ENCODE measurements around the gene LRRC74A. TPM values are rescaled to one million over a fixed set of nuclear protein-coding genes. Genes with fewer than 3 reads are reported as not detected.

Gene LRRC74A
- total and polyA plus RNA-seq, 10 of the 15 experiments (the other 5 are each of a cell fraction or from before 2014, with no cell fraction given), result not detected

DNA sequence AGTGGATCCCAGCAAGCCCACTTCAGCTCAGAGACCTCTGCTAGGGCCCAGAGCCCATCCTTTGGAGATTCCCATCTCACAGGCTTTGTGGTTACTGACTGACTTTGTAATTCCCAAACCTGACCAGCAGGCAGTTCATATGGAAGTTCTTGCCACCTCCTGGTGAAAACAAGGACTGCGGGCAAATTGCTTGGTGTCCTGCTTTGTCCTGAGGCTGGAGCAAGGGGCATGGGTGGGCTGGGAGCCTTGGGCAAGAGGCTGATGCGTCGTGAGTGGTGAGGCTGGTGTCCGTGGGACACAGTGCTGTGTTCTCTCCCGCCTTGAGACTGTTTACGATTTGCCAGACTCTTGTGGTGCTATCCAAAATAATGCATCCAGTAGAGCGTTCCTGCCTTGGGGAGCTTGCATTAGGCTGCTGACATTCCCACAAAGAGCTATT lies 91.0 kb downstream of the LRRC74A start:
- Histone ChIP-seq H4K20me1 (ENCODE audit: control insufficient read depth, insufficient read depth) (no peaks in the 10 kb centered on the region), H3K4me2 (ENCODE audit: control insufficient read depth, insufficient read depth) (no peak overlapping the region), H3K79me2 (ENCODE audit: control insufficient read depth, insufficient read depth, low read length) (no peaks in the 10 kb centered on the region), H3K4me3 (no peak overlapping the region), H3K4me1 (ENCODE audit: control insufficient read depth, insufficient read depth, low read length) (peaks cover 11% of the 10 kb centered on the region), H3K9me3 (replicated peaks; ENCODE audit: control insufficient read depth, insufficient read depth, low read length) (no peaks in the 10 kb centered on the region), H3K9ac (ENCODE audit: control insufficient read depth, insufficient read depth, low read length) (no peak overlapping the region), H3K27me3 (replicated peaks in 1 of 2; ENCODE audit: control insufficient read depth in 2 of 2, insufficient read depth in 2 of 2, low read length in 1 of 2) (no peaks in the 10 kb centered on the region), H3K27ac (ENCODE audit: control insufficient read depth, insufficient read depth) (no peak overlapping the region), H2AFZ (ENCODE audit: control insufficient read depth, low read depth, low read length) (no peak overlapping the region), H3K36me3 (ENCODE audit: control insufficient read depth in 2 of 2, insufficient read depth in 2 of 2, low read length in 1 of 2) (no peaks in the 10 kb centered on the region)
- no peak for ATAC-seq
- SMC1A ChIA-PET (ENCODE audit: uncharacterized antibody, unreplicated experiment), result interaction anchor here (0.7 to 12.6 kb wide), 26 partner anchors 11 to 164 kb away, joined by 3 to 233 read pairs (median 6); no protein-coding TSS in a partner anchor
- CTCF ChIA-PET, result interaction anchor here (0.7 to 11.3 kb wide), 19 partner anchors 12 to 165 kb away, joined by 3 to 189 read pairs (median 7); partner anchors contain the start of gene IRF2BPL
- RAD21 ChIA-PET (ENCODE audit: unreplicated experiment), result interaction anchor here (0.8 to 12.8 kb wide), 14 partner anchors 14 to 148 kb away, joined by 3 to 233 read pairs (median 6); partner anchors contain the start of gene IRF2BPL
- DNase-seq (ENCODE audit: low read depth, low spot score), result no peak
- no peak for FAIRE-seq
- intact Hi-C loops (cut with micrococcal nuclease; ENCODE audit: unreplicated experiment), result no loop called here
- POLR2A ChIA-PET, result interaction anchor here (0.5 to 9.2 kb wide), 8 partner anchors 26 to 136 kb away, joined by 3 to 53 read pairs (median 5); no protein-coding TSS in a partner anchor
- no TSS peak for BruUV-seq (replicated peaks)
- 64% methylated on average over 7 of the region's 7 CpGs for WGBS (ENCODE audit: insufficient coverage, insufficient replicate concordance, low lambda C conversion rate, missing lambda C conversion rate)
- in situ Hi-C loops (cut with MboI), result loop anchor here (10.0 kb wide), 1 partner anchor 148 kb away; no protein-coding TSS in a partner anchor
- TF ChIP-seq MTA2 (IDR thresholded peaks at IDR 0.05; ENCODE audit: low read depth) (no peak), NR2C2 (IDR thresholded peaks at IDR 0.05; ENCODE audit: borderline replicate concordance, control insufficient read depth, insufficient read length, low read depth) (no peak), RAD21 (IDR thresholded peaks at IDR 0.05; ENCODE audit: insufficient read depth, low read depth, low read length) (peak; percentile 30; the same call in 1 of the 2 replicates), RAD51 (IDR thresholded peaks at IDR 0.05) (no peak), IKZF2 (IDR thresholded peaks at IDR 0.05) (peak in 1 of 2 experiments; percentile 41; a peak in 1 of 4 replicates), KAT2A (conservative IDR thresholded peaks at IDR 0.05; ENCODE audit: control insufficient read depth, low read depth, low read length) (no peak), ESRRA (IDR thresholded peaks at IDR 0.05; ENCODE audit: low read length) (no peak), YBX1 (IDR thresholded peaks at IDR 0.05) (no peak), ZNF384 (IDR thresholded peaks at IDR 0.05; ENCODE audit: borderline replicate concordance, low read depth, low read length) (no peak), SREBF1 (IDR thresholded peaks at IDR 0.05; ENCODE audit: low read length) (no peak), TCF7 (IDR thresholded peaks at IDR 0.05; ENCODE audit: borderline replicate concordance) (no peak)
- TF ChIP-seq, protein P1, sequence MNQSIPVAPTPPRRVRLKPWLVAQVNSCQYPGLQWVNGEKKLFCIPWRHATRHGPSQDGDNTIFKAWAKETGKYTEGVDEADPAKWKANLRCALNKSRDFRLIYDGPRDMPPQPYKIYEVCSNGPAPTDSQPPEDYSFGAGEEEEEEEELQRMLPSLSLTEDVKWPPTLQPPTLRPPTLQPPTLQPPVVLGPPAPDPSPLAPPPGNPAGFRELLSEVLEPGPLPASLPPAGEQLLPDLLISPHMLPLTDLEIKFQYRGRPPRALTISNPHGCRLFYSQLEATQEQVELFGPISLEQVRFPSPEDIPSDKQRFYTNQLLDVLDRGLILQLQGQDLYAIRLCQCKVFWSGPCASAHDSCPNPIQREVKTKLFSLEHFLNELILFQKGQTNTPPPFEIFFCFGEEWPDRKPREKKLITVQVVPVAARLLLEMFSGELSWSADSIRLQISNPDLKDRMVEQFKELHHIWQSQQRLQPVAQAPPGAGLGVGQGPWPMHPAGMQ (IDR thresholded peaks at IDR 0.05; ENCODE audit: borderline replicate concordance), result no peak
- TF ChIP-seq, protein P2, sequence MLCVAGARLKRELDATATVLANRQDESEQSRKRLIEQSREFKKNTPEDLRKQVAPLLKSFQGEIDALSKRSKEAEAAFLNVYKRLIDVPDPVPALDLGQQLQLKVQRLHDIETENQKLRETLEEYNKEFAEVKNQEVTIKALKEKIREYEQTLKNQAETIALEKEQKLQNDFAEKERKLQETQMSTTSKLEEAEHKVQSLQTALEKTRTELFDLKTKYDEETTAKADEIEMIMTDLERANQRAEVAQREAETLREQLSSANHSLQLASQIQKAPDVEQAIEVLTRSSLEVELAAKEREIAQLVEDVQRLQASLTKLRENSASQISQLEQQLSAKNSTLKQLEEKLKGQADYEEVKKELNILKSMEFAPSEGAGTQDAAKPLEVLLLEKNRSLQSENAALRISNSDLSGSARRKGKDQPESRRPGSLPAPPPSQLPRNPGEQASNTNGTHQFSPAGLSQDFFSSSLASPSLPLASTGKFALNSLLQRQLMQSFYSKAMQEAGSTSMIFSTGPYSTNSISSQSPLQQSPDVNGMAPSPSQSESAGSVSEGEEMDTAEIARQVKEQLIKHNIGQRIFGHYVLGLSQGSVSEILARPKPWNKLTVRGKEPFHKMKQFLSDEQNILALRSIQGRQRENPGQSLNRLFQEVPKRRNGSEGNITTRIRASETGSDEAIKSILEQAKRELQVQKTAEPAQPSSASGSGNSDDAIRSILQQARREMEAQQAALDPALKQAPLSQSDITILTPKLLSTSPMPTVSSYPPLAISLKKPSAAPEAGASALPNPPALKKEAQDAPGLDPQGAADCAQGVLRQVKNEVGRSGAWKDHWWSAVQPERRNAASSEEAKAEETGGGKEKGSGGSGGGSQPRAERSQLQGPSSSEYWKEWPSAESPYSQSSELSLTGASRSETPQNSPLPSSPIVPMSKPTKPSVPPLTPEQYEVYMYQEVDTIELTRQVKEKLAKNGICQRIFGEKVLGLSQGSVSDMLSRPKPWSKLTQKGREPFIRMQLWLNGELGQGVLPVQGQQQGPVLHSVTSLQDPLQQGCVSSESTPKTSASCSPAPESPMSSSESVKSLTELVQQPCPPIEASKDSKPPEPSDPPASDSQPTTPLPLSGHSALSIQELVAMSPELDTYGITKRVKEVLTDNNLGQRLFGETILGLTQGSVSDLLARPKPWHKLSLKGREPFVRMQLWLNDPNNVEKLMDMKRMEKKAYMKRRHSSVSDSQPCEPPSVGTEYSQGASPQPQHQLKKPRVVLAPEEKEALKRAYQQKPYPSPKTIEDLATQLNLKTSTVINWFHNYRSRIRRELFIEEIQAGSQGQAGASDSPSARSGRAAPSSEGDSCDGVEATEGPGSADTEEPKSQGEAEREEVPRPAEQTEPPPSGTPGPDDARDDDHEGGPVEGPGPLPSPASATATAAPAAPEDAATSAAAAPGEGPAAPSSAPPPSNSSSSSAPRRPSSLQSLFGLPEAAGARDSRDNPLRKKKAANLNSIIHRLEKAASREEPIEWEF (IDR thresholded peaks at IDR 0.05; ENCODE audit: insufficient replicate concordance, low read depth, low read length), result no peak
- TF ChIP-seq, protein P3, sequence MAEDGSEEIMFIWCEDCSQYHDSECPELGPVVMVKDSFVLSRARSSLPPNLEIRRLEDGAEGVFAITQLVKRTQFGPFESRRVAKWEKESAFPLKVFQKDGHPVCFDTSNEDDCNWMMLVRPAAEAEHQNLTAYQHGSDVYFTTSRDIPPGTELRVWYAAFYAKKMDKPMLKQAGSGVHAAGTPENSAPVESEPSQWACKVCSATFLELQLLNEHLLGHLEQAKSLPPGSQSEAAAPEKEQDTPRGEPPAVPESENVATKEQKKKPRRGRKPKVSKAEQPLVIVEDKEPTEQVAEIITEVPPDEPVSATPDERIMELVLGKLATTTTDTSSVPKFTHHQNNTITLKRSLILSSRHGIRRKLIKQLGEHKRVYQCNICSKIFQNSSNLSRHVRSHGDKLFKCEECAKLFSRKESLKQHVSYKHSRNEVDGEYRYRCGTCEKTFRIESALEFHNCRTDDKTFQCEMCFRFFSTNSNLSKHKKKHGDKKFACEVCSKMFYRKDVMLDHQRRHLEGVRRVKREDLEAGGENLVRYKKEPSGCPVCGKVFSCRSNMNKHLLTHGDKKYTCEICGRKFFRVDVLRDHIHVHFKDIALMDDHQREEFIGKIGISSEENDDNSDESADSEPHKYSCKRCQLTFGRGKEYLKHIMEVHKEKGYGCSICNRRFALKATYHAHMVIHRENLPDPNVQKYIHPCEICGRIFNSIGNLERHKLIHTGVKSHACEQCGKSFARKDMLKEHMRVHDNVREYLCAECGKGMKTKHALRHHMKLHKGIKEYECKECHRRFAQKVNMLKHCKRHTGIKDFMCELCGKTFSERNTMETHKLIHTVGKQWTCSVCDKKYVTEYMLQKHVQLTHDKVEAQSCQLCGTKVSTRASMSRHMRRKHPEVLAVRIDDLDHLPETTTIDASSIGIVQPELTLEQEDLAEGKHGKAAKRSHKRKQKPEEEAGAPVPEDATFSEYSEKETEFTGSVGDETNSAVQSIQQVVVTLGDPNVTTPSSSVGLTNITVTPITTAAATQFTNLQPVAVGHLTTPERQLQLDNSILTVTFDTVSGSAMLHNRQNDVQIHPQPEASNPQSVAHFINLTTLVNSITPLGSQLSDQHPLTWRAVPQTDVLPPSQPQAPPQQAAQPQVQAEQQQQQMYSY (CRISPR knock-in tag; IDR thresholded peaks at IDR 0.05), result no peak
